HG03175 (cell line): ENCODE data around the gene PDLIM7.
A peak's percentile ranks its signal among the peaks of the same experiment; 100 is the strongest.

Experiments used
- ATAC-seq: cut with Tn5 transposase; IDR thresholded peaks from one replicate; pipeline ENCODE4 v1.9.1; 2021; ENCODE audit warnings: mild to moderate bottlenecking, moderate library complexity; ENCODE audit not compliant: unreplicated experiment

PDLIM7 gene

DNA sequence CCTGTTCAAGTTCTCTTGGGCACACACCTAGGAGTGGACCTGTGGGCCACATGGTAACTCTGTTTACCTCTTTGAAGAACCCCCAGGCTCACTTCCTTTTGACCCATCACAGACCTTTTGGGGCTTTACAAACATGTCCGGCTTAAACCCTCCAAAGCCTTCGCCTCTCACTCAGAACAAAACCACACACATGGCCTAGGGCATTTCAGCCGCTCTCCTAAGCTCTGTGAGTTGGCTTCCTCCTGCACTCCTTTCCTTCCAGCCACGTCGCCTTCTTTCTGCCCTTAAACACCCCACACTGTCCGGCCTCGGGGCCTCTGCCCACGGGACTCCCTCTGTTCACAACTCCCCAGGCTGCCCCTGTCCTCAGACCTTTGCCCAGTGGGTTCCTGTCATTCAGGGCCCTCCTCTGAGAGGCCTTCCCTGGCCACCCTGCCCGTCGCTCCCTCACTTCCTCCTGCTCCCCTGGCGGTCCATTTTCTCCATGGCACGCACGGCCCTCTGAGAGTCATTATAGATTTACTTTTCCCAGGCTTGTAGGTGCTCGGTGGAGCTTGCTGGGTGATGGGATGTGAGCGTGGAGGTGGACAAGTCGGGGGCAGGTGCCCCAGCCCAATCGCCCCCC, 10.3 kb upstream of the PDLIM7 start:
- no peak for ATAC-seq

- no peak for ATAC-seq
Measured at GRCh38 chr5:177507165-177507564, 9.8 kb upstream of the PDLIM7 start.

GRCh38 chr5:177505075-177505474, 7.7 kb upstream of the PDLIM7 start:
- no peak for ATAC-seq

GRCh38 chr5:177504086-177505056, 7.0 kb upstream of the PDLIM7 start:
- ATAC-seq: no peak

DNA sequence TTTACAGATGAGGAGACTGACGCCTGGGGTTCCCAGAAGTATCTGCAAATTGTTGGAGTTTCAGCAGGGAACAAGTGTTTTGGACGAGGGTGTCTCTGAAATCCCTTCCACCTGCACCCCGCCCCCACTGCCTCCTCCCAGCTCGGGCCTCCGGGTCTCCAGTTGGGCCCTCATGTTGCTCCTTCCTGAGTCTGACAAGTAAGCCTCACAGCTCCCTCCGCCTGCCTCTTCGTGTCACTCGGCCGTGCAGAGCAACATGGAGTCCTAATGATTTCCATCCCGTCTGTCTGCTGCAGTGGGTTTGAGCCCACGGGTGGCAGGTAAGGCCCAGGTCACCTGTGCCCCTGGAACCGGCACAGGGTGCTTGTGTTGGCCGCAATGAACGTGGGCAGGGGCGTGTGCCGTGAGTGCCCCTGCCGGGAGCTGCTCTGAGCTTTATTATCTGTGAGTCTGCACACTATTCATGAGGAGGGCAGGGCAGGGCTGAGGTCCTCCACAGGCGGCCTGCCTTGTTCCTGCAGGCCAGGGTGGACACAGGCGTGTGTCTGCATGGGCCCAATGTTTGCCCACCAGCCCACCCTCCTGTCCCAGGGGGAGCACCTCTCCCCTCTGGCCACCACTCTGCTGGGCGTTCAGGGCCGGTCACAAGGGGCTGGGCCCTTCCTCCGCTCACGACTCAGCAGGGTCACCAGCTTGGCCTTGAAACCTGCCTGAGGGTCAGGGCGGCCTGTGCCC, 6.1 kb upstream of the PDLIM7 start:
- no peak for ATAC-seq

DNA sequence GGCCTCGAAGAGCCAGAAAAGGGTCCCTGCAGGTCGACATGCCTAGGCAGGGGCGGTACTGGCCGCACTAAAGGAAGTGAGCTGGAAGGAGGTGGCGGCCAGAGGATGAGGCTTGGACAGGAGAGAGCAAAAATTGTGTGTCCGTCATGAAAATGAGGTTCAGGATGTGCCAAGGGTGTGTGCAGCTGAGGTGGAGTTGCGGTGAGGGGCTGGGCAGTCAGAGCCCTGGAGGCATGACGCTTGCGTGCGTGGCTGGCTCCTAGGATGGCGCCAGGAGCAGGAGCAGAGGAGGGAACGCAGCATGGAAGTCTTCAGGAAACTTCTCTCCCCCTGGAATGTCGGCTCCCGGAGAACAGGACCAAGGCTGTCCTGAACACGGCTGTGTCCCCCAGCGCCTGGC, 5.5 kb upstream of the PDLIM7 start:
- ATAC-seq: no peak

- no peak for ATAC-seq
Measured at GRCh38 chr5:177501874-177502678, 4.7 kb upstream of the PDLIM7 start.

DNA sequence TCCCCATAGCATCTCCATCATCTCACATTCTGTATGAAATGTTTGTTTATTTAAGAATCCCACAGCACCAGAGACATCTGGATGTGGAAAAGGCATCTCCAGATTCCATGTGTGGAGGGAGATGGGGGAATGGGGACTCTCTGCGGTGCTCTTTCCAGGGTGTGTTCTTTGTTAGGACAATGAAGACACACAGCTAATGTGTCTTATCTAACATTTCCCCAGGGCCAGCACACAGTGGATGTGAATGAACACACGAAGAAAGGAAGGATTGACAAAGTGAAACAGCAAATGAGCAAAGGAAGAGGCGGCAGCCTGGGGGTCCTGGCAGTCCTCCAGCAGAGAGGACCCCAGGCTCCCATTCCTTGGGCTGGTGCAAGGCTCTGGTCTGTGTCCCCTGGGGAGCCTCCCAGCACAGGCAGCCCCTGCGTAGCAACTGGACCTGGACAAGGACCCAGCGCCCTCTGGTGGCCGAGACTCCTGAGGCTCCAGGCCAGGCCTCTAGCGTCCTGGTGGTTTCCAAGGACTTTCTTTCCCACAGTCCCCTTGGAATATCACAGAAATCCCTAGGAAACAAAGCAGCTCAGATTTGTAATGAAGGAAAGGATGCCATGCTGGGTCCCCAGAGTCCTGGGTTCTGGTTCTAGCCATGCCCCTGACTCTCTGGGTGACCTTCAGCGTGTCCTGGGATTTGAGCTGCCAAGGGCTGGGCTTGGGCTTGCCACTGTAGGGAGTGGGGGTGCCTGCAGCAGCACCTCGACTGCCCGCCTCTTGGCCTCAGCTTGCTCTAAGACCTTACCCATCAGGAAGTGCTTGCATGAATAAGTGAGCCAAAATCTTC, 3.5 kb upstream of the PDLIM7 start:
- ATAC-seq: no peak

- no peak for ATAC-seq
Measured at GRCh38 chr5:177499842-177500241, 2.4 kb upstream of the PDLIM7 start.

DNA sequence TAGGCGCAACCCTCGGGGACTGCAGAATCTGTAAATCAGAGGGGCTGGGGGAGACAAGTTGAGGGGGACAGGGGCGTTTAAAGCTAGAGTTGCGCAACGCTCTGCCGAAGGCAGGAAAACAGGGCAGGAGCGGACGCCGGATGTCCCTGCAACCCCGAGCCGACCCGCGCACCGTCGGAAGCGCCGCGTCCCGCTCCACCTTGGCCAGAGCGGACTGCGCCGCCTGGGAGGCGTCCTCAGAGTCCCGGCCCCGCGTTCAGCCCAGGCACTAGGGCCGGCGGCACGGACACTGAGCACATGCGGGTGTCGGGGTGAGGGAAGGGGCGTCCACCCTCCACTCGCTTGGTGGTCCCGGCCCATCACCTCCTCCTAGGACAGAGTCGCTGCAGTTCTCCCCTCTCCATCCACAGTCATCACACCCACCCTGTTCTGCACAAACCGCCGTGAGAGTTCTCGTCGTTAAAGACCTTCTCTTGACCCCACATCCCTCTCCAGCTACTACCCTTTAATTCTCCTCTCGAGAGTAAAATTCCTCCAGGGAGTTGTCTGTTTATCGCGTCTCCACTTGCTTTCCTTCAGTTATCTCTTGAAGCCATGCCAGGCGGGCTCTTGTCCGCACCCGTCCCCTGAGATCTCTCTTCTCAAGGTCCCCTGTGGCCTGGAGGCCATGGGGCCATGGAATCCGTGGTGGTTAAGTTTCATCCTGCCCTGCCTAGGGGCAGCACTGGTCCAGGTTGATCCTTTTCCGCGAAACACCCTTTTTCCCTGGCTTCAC, 796 bp upstream of the PDLIM7 start:
- peak; percentile 4 for ATAC-seq

DNA sequence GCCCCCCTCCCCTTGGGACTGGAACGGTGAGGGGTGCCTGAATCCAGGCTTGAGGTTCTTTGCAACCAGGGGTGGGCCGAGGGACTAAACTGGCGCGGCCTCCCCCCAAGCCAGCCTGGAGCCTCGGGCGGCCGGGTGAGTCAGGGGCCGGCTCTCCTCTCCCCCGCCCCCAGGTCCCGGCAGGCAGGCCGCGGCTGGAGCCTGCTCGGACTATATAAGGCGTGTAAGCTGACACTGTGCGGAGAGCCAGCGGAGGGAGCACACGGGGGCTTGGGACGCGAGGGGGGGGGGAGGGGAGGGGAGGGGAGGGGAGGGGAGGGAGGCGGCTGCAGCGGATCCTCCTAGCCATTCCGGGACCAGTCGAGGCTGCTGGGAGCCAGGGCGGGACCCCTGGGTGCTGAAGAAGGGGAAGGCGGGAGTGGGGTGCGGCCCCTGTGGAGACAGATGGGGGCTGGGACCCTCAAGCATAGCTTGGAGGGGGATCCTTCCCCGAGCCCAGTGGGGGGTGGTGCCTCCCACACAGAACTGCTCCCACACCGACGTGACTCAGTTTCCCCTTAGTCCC, 595 bp downstream of the PDLIM7 start:
- no peak for ATAC-seq

DNA sequence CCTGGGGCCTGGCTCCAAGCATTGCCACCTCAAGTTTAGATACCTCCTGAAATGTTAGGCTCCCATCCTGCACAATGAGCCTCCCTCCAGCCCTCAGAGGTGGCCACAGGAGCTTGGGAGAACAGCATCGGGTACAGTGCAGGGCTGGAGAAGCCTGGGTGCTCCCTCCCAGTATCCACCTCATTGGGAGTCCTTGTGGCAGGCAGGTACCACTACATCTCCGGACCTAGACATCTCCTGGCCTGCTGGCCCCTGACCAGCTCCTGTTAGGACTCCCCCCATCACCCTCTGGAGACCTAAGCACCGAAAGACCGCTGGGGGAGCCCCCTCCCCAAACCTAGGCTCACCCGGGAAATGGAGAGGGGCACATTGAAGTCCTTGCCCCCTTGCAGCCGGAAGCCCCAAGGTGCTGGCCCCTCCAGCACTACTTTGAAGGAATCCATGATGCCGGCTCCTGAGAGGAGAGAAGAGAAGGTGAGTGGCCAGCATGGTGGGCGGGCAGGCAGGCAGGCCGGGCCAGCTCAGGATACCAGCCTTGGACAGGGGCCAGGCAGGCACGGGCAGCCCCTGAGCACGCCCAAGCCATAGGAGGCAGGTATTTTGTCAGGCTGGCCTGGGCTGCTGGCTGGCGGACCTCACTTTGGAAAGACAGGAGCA, 1.2 kb downstream of the PDLIM7 start:
- no peak for ATAC-seq

DNA sequence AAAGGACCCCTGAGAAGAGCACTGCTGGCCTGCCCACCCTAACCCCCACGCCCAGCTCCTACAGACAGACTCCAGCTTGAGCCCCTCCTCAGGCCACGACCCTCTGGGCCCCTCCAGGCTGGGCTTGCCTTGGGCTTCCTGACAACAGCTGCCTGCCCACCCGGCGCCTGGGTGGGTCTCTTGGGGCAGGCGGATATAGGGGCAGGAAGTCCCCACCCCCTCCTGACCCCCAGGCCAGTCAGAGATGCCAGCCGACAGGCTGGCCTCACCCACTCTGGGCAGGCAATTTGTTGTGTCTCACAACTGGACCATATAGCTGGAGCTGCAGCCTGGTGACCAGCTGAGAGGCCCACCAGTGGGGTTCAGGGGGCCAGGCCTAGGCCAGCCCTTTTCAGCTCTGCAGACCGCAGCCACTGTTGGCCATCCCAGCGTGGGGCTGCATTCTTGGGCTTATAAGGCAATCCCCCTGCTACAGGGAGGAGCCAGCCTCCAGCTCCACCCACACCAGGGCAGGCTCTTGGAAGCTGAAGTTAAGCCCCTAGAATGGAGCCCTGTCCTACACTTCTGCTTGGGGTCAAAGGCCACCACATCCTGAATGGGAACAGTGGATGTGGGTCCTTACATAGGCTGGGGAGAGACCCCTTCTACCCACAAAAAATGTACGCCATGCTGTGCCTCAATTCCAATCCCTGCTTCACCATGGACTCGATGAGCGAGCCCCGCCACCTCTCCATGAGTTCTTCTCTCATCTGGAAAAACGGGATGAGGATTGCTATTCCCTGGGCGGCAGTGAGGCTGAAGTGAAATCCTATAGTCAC, 2.0 kb downstream of the PDLIM7 start:
- no peak for ATAC-seq

- ATAC-seq: no peak
Measured at GRCh38 chr5:177494346-177495195, 2.8 kb downstream of the PDLIM7 start.

- no peak for ATAC-seq
Measured at GRCh38 chr5:177493795-177494345, 3.5 kb downstream of the PDLIM7 start.

GRCh38 chr5:177492841-177493240, 4.6 kb downstream of the PDLIM7 start:
- no peak for ATAC-seq
